HepG2 (cell line): ENCODE measurements around the gene MBTPS2. TPM values are rescaled to one million over a fixed set of nuclear protein-coding genes. Genes with fewer than 3 reads are reported as not detected.

Experiments
- HHEX ChIP-seq: IDR thresholded peaks from 2 replicates; pipeline ENCODE4 v1.6.1; 2016; ENCODE audit warnings: control low read depth
- ZNF703 ChIP-seq: sonication (generic); formaldehyde crosslinking; IDR thresholded peaks from 2 replicates; pipeline ENCODE4 v1.5.1; 2020; ENCODE audit warnings: missing genetic modification reagents, mild to moderate bottlenecking, moderate library complexity, borderline replicate concordance
- polyA plus RNA-seq, 8 experiments: library from polyadenylated mRNA; depleted of rRNA in 3 of 8; stranded (reverse) in 7 of 8; unstranded in 1 of 8; fragments of >200 nt; fragmentation: Illumina TruSeq in 4 of 8; extraction: Trizol in 4 of 8; gene quantifications; 2 replicates each; pipeline versions ENCODE4 v1.2.1 to v1.2.3, GENCODE V29; 2011 to 2016; ENCODE audit warnings: low read depth in 4 of 8, missing spikeins in 1 of 8, mixed read lengths in 1 of 8; ENCODE audit not compliant: insufficient read depth in 1 of 8
- total RNA-seq, 5 experiments: library from RNA; depleted of rRNA; stranded (reverse); fragments of >200 nt; fragmentation: Illumina TruSeq; extraction: Trizol; gene quantifications; 2 replicates each; pipeline ENCODE4 v1.2.3, GENCODE V29; 2016; ENCODE audit warnings: low read depth in 1 of 5
- TF ChIP-seq, protein P1 (sequence below), 2 experiments: fragments of 450-650 bp in 1 of 2; sonication (generic) in 1 of 2; formaldehyde crosslinking in 1 of 2; IDR thresholded peaks; 2 replicates each; pipeline versions ENCODE4 v1.6.1 to v1.8.0; 2016 to 2022; ENCODE audit warnings: antibody characterized with exemption in 1 of 2, mild to moderate bottlenecking in 1 of 2, missing genetic modification reagents in 1 of 2
- TF ChIP-seq, protein P2 (sequence below): sonication (generic); formaldehyde crosslinking; IDR thresholded peaks from 2 replicates; pipeline ENCODE4 v1.4.0; 2020; ENCODE audit warnings: low read depth, mild to moderate bottlenecking, missing genetic modification reagents
- TF ChIP-seq, protein P3 (sequence below): sonication (generic); formaldehyde crosslinking; IDR thresholded peaks from 2 replicates; pipeline ENCODE4 v1.4.0; 2020; ENCODE audit warnings: missing genetic modification reagents

MBTPS2 gene
- total and polyA plus RNA-seq, 2 of the 13 experiments (the other 11 are each of a cell fraction or from before 2014, with no cell fraction given) = 5.7 to 14.4 TPM

DNA sequence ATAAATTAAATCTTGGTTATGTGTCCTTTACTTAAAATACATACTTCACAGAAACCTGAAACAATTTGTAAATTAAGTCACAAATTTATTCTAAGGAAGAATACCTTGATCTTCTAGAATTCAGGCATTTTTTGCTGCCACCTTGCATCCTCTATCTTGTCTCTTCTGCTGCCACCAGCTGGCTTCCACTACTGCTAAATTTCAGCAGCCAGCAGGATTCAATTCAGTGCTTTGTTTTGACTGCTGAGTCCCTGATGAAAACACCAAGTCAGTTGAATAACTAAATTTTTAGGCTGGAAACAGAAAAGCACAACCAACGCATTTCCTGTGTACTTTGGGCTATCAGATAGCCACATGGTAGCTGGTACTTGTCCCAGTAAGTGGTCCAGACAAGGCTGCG is 2.4 kb upstream of the MBTPS2 start (continued):
- TF ChIP-seq, protein P1, sequence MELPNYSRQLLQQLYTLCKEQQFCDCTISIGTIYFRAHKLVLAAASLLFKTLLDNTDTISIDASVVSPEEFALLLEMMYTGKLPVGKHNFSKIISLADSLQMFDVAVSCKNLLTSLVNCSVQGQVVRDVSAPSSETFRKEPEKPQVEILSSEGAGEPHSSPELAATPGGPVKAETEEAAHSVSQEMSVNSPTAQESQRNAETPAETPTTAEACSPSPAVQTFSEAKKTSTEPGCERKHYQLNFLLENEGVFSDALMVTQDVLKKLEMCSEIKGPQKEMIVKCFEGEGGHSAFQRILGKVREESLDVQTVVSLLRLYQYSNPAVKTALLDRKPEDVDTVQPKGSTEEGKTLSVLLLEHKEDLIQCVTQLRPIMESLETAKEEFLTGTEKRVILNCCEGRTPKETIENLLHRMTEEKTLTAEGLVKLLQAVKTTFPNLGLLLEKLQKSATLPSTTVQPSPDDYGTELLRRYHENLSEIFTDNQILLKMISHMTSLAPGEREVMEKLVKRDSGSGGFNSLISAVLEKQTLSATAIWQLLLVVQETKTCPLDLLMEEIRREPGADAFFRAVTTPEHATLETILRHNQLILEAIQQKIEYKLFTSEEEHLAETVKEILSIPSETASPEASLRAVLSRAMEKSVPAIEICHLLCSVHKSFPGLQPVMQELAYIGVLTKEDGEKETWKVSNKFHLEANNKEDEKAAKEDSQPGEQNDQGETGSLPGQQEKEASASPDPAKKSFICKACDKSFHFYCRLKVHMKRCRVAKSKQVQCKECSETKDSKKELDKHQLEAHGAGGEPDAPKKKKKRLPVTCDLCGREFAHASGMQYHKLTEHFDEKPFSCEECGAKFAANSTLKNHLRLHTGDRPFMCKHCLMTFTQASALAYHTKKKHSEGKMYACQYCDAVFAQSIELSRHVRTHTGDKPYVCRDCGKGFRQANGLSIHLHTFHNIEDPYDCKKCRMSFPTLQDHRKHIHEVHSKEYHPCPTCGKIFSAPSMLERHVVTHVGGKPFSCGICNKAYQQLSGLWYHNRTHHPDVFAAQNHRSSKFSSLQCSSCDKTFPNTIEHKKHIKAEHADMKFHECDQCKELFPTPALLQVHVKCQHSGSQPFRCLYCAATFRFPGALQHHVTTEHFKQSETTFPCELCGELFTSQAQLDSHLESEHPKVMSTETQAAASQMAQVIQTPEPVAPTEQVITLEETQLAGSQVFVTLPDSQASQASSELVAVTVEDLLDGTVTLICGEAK (IDR thresholded peaks at IDR 0.05) = no peak
- TF ChIP-seq, protein P1 (CRISPR knock-in tag; IDR thresholded peaks at IDR 0.05) = no peak
- TF ChIP-seq ZNF703 (CRISPR knock-in tag) = no peak
- TF ChIP-seq, protein P2, sequence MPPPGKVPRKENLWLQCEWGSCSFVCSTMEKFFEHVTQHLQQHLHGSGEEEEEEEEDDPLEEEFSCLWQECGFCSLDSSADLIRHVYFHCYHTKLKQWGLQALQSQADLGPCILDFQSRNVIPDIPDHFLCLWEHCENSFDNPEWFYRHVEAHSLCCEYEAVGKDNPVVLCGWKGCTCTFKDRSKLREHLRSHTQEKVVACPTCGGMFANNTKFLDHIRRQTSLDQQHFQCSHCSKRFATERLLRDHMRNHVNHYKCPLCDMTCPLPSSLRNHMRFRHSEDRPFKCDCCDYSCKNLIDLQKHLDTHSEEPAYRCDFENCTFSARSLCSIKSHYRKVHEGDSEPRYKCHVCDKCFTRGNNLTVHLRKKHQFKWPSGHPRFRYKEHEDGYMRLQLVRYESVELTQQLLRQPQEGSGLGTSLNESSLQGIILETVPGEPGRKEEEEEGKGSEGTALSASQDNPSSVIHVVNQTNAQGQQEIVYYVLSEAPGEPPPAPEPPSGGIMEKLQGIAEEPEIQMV (CRISPR knock-in tag) = no peak
- no peak for TF ChIP-seq HHEX (CRISPR knock-in tag)
- TF ChIP-seq, protein P3, sequence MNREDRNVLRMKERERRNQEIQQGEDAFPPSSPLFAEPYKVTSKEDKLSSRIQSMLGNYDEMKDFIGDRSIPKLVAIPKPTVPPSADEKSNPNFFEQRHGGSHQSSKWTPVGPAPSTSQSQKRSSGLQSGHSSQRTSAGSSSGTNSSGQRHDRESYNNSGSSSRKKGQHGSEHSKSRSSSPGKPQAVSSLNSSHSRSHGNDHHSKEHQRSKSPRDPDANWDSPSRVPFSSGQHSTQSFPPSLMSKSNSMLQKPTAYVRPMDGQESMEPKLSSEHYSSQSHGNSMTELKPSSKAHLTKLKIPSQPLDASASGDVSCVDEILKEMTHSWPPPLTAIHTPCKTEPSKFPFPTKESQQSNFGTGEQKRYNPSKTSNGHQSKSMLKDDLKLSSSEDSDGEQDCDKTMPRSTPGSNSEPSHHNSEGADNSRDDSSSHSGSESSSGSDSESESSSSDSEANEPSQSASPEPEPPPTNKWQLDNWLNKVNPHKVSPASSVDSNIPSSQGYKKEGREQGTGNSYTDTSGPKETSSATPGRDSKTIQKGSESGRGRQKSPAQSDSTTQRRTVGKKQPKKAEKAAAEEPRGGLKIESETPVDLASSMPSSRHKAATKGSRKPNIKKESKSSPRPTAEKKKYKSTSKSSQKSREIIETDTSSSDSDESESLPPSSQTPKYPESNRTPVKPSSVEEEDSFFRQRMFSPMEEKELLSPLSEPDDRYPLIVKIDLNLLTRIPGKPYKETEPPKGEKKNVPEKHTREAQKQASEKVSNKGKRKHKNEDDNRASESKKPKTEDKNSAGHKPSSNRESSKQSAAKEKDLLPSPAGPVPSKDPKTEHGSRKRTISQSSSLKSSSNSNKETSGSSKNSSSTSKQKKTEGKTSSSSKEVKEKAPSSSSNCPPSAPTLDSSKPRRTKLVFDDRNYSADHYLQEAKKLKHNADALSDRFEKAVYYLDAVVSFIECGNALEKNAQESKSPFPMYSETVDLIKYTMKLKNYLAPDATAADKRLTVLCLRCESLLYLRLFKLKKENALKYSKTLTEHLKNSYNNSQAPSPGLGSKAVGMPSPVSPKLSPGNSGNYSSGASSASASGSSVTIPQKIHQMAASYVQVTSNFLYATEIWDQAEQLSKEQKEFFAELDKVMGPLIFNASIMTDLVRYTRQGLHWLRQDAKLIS (CRISPR knock-in tag) = no peak
